Right renal pelvis (tissue), 4 donors: ENCODE data around the gene MEGF10. TPM values are rescaled to one million over a fixed set of nuclear protein-coding genes. Genes with fewer than 3 reads are reported as not detected.

Experiments used
- DNase-seq, 4 donors: peaks; one replicate each; pipeline ENCODE4 v3.0.0-alpha.2; 2013; ENCODE audit warnings: low read depth in 4 of 4, low spot score in 3 of 4, missing footprints in 1 of 4
- polyA plus RNA-seq, 4 donors: library from polyadenylated mRNA; unstranded; fragments of 120-200 nt; gene quantifications; one replicate each; pipeline ENCODE4 v1.2.1, GENCODE V29; 2013; ENCODE audit not compliant: insufficient read length in 4 of 4

MEGF10 gene
- polyA plus RNA-seq, 4 donors: 0.64 to 1.2 (median 0.89) TPM

DNA sequence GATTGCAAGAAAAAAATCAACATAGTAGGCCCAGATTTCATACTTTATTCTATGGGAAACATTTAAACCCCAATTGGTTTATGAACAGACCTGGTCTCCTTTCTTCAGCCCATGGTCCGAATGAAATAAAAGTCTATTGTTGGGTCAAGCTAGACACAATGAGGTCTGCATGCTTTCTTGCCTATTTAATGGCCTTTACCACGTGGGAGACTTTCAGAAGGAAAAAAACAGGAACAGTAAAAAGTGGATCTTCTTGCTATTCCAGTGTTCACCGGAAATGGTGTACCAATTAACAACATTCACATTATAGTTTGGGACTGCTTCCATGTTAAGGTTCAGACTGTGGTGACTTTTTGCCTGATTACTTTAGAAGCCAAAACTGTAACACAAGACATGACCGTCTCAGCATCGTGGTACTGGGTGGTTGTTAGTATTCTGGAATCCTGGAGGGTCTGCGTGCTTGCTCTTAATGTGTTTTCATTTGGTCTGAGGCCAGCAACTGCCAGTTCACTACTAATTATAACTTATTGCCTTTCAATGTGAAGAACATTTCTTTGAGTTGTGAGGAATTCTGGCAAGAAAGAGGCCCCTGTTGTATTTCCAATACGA, 141.5 kb downstream of the MEGF10 start:
- DNase-seq: no peak

- DNase-seq: no peak
Observed at GRCh38 chr5:127433526-127433925, 142.9 kb downstream of the MEGF10 start.

DNA sequence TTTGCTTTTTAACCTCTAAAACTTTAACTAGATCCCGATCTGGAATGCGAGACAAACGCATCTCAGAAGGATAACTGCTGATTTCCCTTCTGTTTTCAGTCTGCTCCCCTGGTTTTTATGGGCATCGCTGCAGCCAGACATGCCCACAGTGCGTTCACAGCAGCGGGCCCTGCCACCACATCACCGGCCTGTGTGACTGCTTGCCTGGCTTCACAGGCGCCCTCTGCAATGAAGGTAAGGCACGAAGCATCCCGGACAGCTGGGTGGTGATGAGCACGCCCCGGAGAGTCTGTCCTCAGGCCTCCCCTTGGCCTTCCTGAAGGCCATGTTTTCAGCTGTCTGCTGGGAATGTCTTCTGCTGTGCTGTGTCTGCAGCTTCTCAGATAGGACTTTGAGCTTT, 144.0 kb downstream of the MEGF10 start:
- DNase-seq: no peak

GRCh38 chr5:127435821-127436220, 145.2 kb downstream of the MEGF10 start:
- DNase-seq: no peak

- DNase-seq: no peak
Observed at GRCh38 chr5:127439644-127440043, 149.0 kb downstream of the MEGF10 start.

DNA sequence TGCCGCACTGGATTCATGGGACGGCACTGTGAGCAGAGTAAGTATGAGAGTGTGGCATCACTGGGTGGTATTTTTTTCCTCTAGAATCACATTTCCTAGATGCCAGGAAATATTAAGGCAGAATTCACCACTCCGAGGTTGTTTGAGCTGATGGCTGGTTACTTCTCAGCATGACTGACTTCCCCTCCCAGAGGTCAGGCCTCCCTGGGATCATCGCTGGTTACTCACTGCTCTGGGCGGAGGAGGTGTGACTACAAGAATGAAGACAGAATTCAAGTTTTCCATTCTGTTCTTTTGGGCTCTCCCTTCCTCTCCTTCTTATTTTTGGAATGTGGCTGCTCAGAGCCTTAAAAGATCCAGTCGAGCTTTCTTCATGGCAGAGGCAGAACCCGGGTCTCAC, 150.2 kb downstream of the MEGF10 start:
- DNase-seq: no peak

DNA sequence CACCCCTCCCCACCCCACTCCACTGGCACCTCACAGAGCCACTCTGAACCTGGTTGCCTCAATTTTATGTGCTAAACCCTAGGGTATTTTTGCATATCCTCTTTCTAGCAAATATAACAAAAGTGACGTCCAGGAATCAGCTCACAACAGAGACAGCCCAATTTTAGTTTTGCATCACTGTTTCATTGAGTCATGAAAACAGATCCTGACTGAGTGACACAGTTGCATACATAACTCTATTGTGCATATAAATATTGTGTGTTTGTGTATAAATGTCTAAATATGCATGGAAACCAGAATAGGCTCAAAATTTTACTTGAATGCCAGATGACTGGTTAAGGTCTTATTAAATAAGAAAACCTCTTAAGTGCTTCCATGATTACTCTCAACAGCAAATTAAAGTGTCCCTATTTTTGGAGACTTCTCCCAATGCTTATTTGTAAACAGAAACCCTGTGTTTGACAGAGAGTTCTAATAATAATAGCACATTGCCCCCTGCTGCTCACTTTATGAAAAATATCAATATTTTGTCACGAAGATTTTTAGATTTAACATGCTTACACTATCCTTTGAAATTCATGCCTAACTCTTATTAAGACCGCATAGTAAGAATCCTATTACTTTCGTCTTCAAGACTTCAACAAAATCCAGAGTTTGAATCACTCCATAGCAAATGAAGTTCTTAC, 151.3 kb downstream of the MEGF10 start:
- DNase-seq: no peak

- no peak for DNase-seq
Observed at GRCh38 chr5:127444171-127444570, 153.6 kb downstream of the MEGF10 start.

GRCh38 chr5:127445328-127445727, 154.7 kb downstream of the MEGF10 start:
- DNase-seq: no peak

DNA sequence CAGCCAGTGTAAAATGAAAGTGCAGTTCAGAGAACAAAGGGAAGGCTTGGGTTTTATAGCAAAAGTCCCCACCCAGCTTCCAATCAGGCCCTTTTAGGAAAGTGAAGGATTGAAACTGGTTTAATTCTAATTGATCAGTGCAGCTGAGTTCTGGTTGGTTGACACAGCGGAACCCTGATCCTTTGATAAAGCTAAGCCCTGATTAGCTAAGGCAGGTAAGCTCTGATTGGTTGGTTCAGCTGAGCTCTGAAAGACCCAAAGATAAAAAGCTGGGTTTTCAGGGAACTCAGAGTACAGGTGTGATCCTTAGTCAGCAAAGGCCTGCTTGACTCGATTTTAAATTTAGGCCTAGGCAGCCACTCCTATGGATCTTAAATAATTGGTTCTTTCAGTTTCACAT, 156.0 kb downstream of the MEGF10 start:
- no peak for DNase-seq

- no peak for DNase-seq
Observed at GRCh38 chr5:127447827-127448226, 157.2 kb downstream of the MEGF10 start.

- DNase-seq: no peak
Observed at GRCh38 chr5:127450046-127450445, 159.4 kb downstream of the MEGF10 start.

- DNase-seq: no peak
Observed at GRCh38 chr5:127451096-127451495, 160.5 kb downstream of the MEGF10 start.

- DNase-seq: no peak
Observed at GRCh38 chr5:127452626-127453025, 162.0 kb downstream of the MEGF10 start.

DNA sequence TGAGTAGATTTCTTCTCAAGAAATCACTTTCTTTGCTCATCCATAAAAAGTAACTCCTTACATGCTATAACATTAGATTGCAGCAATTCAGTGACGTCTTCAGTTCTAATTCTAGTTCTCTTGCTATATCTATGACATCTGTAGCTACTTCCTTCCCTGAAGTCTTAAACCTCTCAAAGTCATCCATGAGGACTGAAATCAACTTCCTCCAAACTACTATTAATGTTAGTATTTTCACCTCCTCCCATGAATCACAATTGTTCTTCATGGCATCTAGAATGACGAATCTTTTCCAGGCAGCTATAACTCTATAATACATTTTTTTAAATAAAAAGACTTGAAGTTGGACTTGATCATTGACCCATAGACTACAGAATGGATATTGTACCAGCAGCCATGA, 180.6 kb downstream of the MEGF10 start:
- DNase-seq: no peak

DNA sequence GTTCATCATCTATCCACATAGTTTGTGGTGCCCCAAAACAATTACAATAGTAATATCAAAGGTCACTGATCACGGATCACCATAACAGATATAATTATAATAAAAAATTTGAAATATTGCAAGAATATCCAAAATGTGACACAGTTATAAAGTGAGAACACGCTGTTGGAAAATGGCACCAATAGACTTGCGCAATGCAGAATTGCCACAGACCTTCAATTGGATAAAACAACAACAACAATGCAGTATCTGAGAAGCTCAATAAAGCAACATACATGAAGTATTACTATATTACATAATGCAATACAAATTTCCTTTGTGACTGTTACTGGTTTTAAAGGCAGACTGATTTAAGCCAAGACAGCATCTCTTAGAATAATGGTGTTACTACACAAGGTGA, 182.1 kb downstream of the MEGF10 start:
- no peak for DNase-seq

DNA sequence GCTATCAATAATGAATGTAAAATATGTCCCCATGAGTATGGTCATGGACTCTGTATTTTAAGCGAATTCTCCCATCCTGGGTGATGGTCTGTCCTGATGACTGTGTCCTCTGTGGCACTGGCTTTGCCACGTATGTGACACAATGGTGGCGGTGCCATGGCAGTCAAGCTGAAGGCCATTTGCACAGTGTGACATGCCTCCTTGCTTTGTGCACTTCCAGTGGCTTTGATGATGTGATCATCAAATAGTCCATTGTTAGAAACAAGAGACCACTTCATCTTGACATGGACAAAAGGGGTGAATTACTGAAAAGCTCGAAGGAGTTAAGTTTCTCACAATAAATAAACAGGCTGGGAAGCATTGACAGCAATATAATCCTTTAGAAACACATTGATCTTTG, 195.9 kb downstream of the MEGF10 start:
- no peak for DNase-seq

DNA sequence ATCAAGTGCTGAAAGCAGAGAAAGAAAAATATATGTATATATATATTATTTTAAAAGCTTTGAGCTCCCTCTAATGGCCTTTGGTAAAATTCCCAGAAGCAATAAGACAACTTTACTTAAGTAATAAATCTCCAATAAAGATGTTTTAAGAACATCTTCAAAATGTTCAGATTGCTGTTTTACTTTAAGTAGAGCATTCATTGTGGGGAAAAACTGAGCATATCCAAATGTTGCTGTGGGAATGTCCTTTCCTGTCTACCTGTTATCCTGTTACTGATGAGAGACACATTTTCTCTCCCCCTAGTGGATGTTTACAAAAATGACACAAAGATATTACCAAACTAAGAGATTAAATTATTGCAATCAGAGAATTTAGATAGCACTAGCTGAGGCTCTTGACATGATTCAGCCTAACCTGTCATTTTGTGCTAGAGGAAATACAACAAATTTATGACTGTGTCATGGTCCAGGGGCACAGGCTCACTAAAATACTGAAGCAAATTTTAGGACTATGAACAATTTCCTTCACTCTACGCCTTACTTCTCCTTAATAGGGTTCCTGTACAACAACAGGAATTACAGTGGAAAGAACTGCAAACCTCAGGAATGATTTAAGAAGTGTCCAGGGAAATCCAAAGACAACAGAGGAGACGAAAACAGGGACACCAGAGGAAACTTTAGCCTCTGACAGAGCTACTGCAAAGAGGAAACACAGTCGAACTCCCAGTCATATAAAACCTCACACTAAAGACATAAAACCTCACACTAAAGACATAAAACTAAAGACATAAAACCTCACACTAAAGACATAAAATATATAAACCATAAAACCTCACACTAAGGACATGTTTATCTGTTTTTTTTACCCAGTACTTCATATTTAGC, 202.5 kb downstream of the MEGF10 start:
- DNase-seq: peak; percentile 35 to 61 (median 49)

GRCh38 chr5:127498548-127498947, 208.0 kb downstream of the MEGF10 start:
- DNase-seq: no peak

DNA sequence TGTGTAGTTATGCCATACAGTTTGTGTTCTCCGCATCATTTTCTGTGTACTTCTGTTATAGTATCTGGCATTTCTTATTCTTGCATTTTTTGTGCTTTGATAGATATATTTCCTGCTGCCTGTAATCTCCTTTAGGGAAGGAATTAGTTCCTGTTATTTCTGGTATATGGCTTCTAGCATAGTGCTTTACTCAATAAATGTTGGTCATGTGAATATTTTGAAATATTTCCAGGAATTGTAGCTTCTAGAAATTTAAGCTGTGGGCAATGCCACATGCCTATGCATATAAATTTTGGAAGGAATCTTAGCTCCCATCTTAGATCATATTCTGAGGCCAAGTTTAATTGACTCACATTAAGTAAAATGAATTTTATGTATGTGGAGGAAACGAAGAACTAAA, 215.3 kb downstream of the MEGF10 start:
- DNase-seq: no peak

DNA sequence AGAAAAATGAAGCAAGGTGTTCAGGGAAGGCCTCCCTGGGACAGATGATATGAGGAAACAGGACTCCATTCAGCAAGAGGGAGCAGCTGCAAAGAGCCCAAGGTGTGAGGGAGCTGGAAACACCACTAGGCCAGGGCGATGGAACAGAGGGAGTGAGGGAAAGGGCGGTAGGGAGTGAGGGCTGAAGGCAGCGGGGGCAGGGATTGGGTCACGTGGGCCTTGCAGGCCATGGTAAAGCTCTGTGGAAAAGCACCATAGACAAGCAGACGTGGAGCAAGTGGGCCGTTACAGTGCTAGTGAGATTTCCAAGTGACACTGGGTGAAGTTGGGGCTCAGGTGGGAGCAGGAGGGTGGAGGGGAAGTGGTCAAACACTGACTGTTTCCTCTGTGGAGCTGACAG, 216.0 kb downstream of the MEGF10 start:
- DNase-seq: no peak
